Activated naive CD8-positive, alpha-beta T cell treated with anti-CD3 and anti-CD28 coated beads, Interleukin-2, amount 10 ng/mL, durations not matched to agents 7 days and 5 days (primary cell): ENCODE measurements around the gene SORBS2. TPM values are rescaled to one million over a fixed set of nuclear protein-coding genes. Genes with fewer than 3 reads are reported as not detected.

Experiments used
- ATAC-seq: fragments of 150-1000 bp; cut with Tn5 transposase; one replicate; pipeline ENCODE4 v1.10.0; 2021; ENCODE audit warnings: low read depth, moderate library complexity
- POLR2A ChIA-PET: fragments of 350-600 bp; sonication (Branson Sonifier 250); formaldehyde crosslinking; loops from one replicate; lab custom pipeline; 2021; ENCODE audit warnings: antibody characterized with exemption; lab: Charles Lee
- DNase-seq: peaks from one replicate; pipeline ENCODE4 v3.0.0; 2021
- H3K27ac Mint-ChIP-seq: one replicate; pipeline ENCODE4 v1.8.0; 2022; ENCODE audit warnings: mild to moderate bottlenecking, mixed read lengths
- H3K27me3 Mint-ChIP-seq: one replicate; pipeline ENCODE4 v1.8.0; 2022; ENCODE audit warnings: mild to moderate bottlenecking, moderate library complexity, mixed read lengths
- H3K36me3 Mint-ChIP-seq: one replicate; pipeline ENCODE4 v1.8.0; 2021; ENCODE audit warnings: mild to moderate bottlenecking, mixed read lengths
- H3K4me1 Mint-ChIP-seq: one replicate; pipeline ENCODE4 v1.8.0; 2021; ENCODE audit warnings: mixed read lengths
- H3K4me3 Mint-ChIP-seq: one replicate; pipeline ENCODE4 v1.8.0; 2022; ENCODE audit warnings: mild to moderate bottlenecking, moderate library complexity, mixed read lengths
- H3K9me3 Mint-ChIP-seq: one replicate; pipeline ENCODE4 v1.8.0; 2021; ENCODE audit warnings: mixed read lengths
- total RNA-seq, 2 experiments: library from RNA; stranded (reverse); gene quantifications; one replicate each; pipeline ENCODE4 v1.2.3, GENCODE V29; 2021

The SORBS2 gene
- total RNA-seq, 2 experiments from 2014 or later, result not detected

DNA sequence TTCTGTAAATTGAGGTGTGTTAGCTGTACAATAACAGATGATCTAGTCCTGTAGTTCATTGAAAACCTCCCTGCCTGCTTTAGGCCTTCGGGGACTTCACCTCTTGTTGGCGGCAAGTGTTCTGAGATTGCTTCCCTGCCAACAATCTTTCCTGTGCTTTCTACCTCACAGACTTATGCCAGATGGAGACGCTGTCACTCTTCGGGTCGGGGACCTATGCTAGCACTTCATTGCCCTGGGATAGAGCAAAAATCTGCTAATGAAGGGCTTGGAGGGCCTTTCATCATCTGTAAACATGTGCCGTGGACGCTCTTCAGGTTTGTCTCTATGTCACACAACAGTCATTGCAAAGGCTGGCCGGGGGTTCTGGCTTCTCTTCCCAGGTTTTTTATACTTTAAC is 272.0 kb downstream of the SORBS2 start:
- H3K27me3 Mint-ChIP-seq, result peaks cover 5% of the 10 kb centered on the region
- no peaks in the 10 kb centered on the region for H3K4me1 Mint-ChIP-seq
- ATAC-seq, result no peak

DNA sequence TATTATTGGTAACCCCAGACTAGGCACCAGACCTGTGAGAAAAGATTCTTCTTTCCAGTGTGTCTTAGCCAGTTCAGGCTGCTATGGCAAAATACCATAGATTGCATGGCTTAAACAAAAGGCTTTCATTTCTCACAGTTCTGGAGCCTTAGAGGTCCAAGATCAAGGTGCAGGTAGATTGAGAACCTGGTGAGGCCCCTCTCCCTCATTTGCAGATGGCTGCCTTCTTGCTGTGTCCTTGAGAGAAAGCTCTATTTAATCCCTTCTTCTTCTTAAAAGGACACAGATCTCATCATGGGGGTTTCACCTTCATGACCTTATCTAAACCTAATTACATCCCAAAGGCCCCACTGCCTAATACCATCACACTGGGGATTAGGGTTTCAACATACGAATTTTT is 273.2 kb downstream of the SORBS2 start:
- H3K4me1 Mint-ChIP-seq, result no peaks in the 10 kb centered on the region
- ATAC-seq (no peak), DNase-seq (no peak)
- H3K36me3 Mint-ChIP-seq, result no peaks in the 10 kb centered on the region
- no peak overlapping the region for H3K27ac Mint-ChIP-seq
- H3K4me3 Mint-ChIP-seq, result no peak overlapping the region
- peaks cover 16% of the 10 kb centered on the region for H3K27me3 Mint-ChIP-seq
- H3K9me3 Mint-ChIP-seq, result no peaks in the 10 kb centered on the region
- POLR2A ChIA-PET, result no interaction called here

More for the DNA sequence above, 272.0 kb downstream of the SORBS2 start:
- POLR2A ChIA-PET, result no interaction called here
- H3K4me3 Mint-ChIP-seq, result no peak overlapping the region
- H3K27ac Mint-ChIP-seq, result no peak overlapping the region
- DNase-seq, result no peak
- H3K9me3 Mint-ChIP-seq, result no peaks in the 10 kb centered on the region
- H3K36me3 Mint-ChIP-seq, result no peaks in the 10 kb centered on the region

GRCh38 chr4:185536411-185536709 is 275.6 kb downstream of the SORBS2 start:
- H3K36me3 Mint-ChIP-seq, result no peaks in the 10 kb centered on the region
- peaks cover 27% of the 10 kb centered on the region for H3K27me3 Mint-ChIP-seq
- H3K27ac Mint-ChIP-seq, result no peak overlapping the region
- H3K9me3 Mint-ChIP-seq, result no peaks in the 10 kb centered on the region
- DNase-seq (no peak), ATAC-seq (no peak)
- no peak overlapping the region for H3K4me3 Mint-ChIP-seq
- POLR2A ChIA-PET, result no interaction called here
- H3K4me1 Mint-ChIP-seq, result no peaks in the 10 kb centered on the region

- Mint-ChIP-seq H3K27me3 (peaks cover 31% of the 10 kb centered on the region), H3K27ac (no peak overlapping the region), H3K9me3 (no peaks in the 10 kb centered on the region), H3K36me3 (no peaks in the 10 kb centered on the region), H3K4me1 (no peaks in the 10 kb centered on the region), H3K4me3 (peak overlapping the region; percentile 51)
- no peak for DNase-seq
- peak; percentile 22 for ATAC-seq
- POLR2A ChIA-PET, result interaction anchor here (0.6 kb wide), 1 partner anchor 50 kb away, joined by 3 read pairs; no protein-coding TSS in a partner anchor
Measured at GRCh38 chr4:185535612-185536410, 276.2 kb downstream of the SORBS2 start.
